ENCODE data around the gene MPZL3.

DNA sequence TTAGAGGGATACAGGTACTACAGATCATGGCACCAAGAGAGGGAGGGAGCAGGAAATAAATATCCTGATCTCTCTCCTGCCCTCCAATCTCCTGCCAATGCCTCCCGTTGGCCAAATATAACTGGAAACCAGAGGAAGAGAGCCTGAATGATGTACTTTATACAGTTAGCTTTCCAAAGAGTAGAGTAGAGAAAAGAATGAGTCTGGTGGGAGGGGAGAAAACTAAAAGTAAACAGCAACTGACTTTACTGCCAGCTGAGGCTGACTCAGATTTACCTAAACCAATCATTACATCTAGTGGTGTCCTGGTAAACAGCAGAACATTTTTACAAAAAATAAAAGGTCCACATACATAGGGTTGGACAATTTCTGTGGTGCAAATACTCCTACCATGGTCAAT, 5.1 kb downstream of the MPZL3 start:
- TF ChIP-seq, protein P1, sequence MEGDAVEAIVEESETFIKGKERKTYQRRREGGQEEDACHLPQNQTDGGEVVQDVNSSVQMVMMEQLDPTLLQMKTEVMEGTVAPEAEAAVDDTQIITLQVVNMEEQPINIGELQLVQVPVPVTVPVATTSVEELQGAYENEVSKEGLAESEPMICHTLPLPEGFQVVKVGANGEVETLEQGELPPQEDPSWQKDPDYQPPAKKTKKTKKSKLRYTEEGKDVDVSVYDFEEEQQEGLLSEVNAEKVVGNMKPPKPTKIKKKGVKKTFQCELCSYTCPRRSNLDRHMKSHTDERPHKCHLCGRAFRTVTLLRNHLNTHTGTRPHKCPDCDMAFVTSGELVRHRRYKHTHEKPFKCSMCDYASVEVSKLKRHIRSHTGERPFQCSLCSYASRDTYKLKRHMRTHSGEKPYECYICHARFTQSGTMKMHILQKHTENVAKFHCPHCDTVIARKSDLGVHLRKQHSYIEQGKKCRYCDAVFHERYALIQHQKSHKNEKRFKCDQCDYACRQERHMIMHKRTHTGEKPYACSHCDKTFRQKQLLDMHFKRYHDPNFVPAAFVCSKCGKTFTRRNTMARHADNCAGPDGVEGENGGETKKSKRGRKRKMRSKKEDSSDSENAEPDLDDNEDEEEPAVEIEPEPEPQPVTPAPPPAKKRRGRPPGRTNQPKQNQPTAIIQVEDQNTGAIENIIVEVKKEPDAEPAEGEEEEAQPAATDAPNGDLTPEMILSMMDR (IDR thresholded peaks at IDR 0.05) = no peak
- TF ChIP-seq, protein P2, sequence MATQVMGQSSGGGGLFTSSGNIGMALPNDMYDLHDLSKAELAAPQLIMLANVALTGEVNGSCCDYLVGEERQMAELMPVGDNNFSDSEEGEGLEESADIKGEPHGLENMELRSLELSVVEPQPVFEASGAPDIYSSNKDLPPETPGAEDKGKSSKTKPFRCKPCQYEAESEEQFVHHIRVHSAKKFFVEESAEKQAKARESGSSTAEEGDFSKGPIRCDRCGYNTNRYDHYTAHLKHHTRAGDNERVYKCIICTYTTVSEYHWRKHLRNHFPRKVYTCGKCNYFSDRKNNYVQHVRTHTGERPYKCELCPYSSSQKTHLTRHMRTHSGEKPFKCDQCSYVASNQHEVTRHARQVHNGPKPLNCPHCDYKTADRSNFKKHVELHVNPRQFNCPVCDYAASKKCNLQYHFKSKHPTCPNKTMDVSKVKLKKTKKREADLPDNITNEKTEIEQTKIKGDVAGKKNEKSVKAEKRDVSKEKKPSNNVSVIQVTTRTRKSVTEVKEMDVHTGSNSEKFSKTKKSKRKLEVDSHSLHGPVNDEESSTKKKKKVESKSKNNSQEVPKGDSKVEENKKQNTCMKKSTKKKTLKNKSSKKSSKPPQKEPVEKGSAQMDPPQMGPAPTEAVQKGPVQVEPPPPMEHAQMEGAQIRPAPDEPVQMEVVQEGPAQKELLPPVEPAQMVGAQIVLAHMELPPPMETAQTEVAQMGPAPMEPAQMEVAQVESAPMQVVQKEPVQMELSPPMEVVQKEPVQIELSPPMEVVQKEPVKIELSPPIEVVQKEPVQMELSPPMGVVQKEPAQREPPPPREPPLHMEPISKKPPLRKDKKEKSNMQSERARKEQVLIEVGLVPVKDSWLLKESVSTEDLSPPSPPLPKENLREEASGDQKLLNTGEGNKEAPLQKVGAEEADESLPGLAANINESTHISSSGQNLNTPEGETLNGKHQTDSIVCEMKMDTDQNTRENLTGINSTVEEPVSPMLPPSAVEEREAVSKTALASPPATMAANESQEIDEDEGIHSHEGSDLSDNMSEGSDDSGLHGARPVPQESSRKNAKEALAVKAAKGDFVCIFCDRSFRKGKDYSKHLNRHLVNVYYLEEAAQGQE (IDR thresholded peaks at IDR 0.05; ENCODE audit: low read depth, low read length) = no peak
- TF ChIP-seq, protein P3, sequence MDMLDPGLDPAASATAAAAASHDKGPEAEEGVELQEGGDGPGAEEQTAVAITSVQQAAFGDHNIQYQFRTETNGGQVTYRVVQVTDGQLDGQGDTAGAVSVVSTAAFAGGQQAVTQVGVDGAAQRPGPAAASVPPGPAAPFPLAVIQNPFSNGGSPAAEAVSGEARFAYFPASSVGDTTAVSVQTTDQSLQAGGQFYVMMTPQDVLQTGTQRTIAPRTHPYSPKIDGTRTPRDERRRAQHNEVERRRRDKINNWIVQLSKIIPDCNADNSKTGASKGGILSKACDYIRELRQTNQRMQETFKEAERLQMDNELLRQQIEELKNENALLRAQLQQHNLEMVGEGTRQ (IDR thresholded peaks at IDR 0.05; ENCODE audit: borderline replicate concordance, low read depth, low read length) = no peak
- TF ChIP-seq SIN3A (IDR thresholded peaks at IDR 0.05; ENCODE audit: borderline replicate concordance, low read depth, low read length) (no peak), EP300 (IDR thresholded peaks at IDR 0.05; ENCODE audit: borderline replicate concordance in 1 of 2, low read depth in 1 of 2, low read length in 1 of 2) (no peak), ELF1 (IDR thresholded peaks at IDR 0.05) (no peak), GATA2 (CRISPR knock-in tag; IDR thresholded peaks at IDR 0.05) (no peak), RAD21 (IDR thresholded peaks at IDR 0.05; ENCODE audit: low read length) (no peak), JUND (IDR thresholded peaks at IDR 0.05) (no peak), SMC3 (IDR thresholded peaks at IDR 0.05; ENCODE audit: low read depth, low read length) (no peak), EZH2phosphoT487 (IDR thresholded peaks at IDR 0.05; ENCODE audit: borderline replicate concordance, low read depth) (no peak), YY1 (IDR thresholded peaks at IDR 0.05; ENCODE audit: low read depth) (no peak)
- TF ChIP-seq, protein P4, sequence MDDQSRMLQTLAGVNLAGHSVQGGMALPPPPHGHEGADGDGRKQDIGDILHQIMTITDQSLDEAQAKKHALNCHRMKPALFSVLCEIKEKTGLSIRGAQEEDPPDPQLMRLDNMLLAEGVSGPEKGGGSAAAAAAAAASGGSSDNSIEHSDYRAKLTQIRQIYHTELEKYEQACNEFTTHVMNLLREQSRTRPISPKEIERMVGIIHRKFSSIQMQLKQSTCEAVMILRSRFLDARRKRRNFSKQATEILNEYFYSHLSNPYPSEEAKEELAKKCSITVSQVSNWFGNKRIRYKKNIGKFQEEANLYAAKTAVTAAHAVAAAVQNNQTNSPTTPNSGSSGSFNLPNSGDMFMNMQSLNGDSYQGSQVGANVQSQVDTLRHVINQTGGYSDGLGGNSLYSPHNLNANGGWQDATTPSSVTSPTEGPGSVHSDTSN (IDR thresholded peaks at IDR 0.05) = no peak
- TF ChIP-seq, protein P5, sequence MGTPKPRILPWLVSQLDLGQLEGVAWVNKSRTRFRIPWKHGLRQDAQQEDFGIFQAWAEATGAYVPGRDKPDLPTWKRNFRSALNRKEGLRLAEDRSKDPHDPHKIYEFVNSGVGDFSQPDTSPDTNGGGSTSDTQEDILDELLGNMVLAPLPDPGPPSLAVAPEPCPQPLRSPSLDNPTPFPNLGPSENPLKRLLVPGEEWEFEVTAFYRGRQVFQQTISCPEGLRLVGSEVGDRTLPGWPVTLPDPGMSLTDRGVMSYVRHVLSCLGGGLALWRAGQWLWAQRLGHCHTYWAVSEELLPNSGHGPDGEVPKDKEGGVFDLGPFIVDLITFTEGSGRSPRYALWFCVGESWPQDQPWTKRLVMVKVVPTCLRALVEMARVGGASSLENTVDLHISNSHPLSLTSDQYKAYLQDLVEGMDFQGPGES (IDR thresholded peaks at IDR 0.05; ENCODE audit: low read depth, low read length) = no peak

Measured in SK-N-SH (cell line).